H1 (cell line): ENCODE data around the gene SLC39A11. TPM values are rescaled to one million over a fixed set of nuclear protein-coding genes. Genes with fewer than 3 reads are reported as not detected.

ENCODE experiments used
- CTCF ChIA-PET: fragments of 300-600 bp; sonication (Branson Sonifier 250); formaldehyde crosslinking; loops from one replicate; lab custom pipeline; 2021; ENCODE audit not compliant: partially characterized antibody; lab: Charles Lee
- POLR2A ChIA-PET: fragments of 300-600 bp; sonication (Branson Sonifier 250); formaldehyde crosslinking; loops from one replicate; lab custom pipeline; 2021; ENCODE audit warnings: inconsistent platforms; ENCODE audit not compliant: partially characterized antibody; lab: Charles Lee
- DNase-seq, 2 experiments: peaks; one replicate each; pipeline versions ENCODE4 v3.0.0 to v3.0.0-alpha.2; 2010 to 2022; ENCODE audit warnings: low spot score in 2 of 2, low read depth in 1 of 2, mixed read lengths in 1 of 2
- FAIRE-seq: peaks from 2 replicates; lab custom pipeline; 2011; peaks lifted over from hg19 to GRCh38; lab: Jason Lieb, UNC
- H2AFZ ChIP-seq: 2 replicates; pipeline ENCODE4 v1.8.1; 2012; ENCODE audit warnings: low read length, inconsistent platforms
- H2AK5ac ChIP-seq: 2 replicates; pipeline ENCODE4 v1.6.1; 2013; ENCODE audit warnings: low read depth, low read length
- H2BK120ac ChIP-seq: replicated peaks from 2 replicates; pipeline ENCODE3; 2013; ENCODE audit warnings: low read depth, low read length, inconsistent platforms
- H2BK12ac ChIP-seq: 2 replicates; pipeline ENCODE4 v1.6.1; 2013; ENCODE audit warnings: low read depth, low read length
- H2BK15ac ChIP-seq: 2 replicates; pipeline ENCODE4 v1.6.1; 2013; ENCODE audit warnings: low read length
- H2BK20ac ChIP-seq: 2 replicates; pipeline ENCODE4 v1.6.1; 2013; ENCODE audit warnings: low read length
- H2BK5ac ChIP-seq: 2 replicates; pipeline ENCODE4 v1.6.1; 2013; ENCODE audit warnings: low read depth, low read length
- H3K14ac ChIP-seq: 2 replicates; pipeline ENCODE4 v1.6.1; 2013; ENCODE audit warnings: inconsistent platforms; ENCODE audit not compliant: insufficient read length
- H3K18ac ChIP-seq: 2 replicates; pipeline ENCODE4 v1.6.1; 2013; ENCODE audit warnings: low read length; ENCODE audit errors: extremely low read depth
- H3K23ac ChIP-seq: 2 replicates; pipeline ENCODE4 v1.6.1; 2013; ENCODE audit warnings: inconsistent platforms; ENCODE audit not compliant: insufficient read length
- H3K23me2 ChIP-seq: 2 replicates; pipeline ENCODE4 v1.6.1; 2013; ENCODE audit warnings: low read depth, low read length
- H3K27ac ChIP-seq: 2 replicates; pipeline ENCODE4 v1.6.1; 2011; ENCODE audit warnings: low read depth, low read length, inconsistent platforms
- H3K27me3 ChIP-seq, 4 experiments: replicated peaks in 1 of 4; 1 replicate in 1 of 4; 2 replicates in 3 of 4; pipeline versions ENCODE4 v1.6.1 to v1.8.1; 2011 to 2013; ENCODE audit warnings: low read length in 3 of 4, mild to moderate bottlenecking in 3 of 4, inconsistent platforms in 2 of 4, mixed read lengths in 2 of 4, moderate library complexity in 1 of 4; ENCODE audit not compliant: control insufficient read depth in 3 of 4, insufficient read depth in 3 of 4; ENCODE audit errors: extremely low read depth in 1 of 4
- H3K36me3 ChIP-seq, 4 experiments: 2 replicates each; pipeline versions ENCODE4 v1.6.1 to v1.8.1; 2011 to 2013; ENCODE audit warnings: mild to moderate bottlenecking in 4 of 4, low read length in 3 of 4, moderate library complexity in 2 of 4, control low read depth in 1 of 4, inconsistent platforms in 1 of 4; ENCODE audit not compliant: insufficient read depth in 4 of 4, control insufficient read depth in 2 of 4
- H3K4ac ChIP-seq: replicated peaks from 2 replicates; pipeline ENCODE3; 2013; ENCODE audit warnings: low read length, low read depth, mixed read lengths, inconsistent platforms; ENCODE audit not compliant: insufficient read length
- H3K4me1 ChIP-seq, 4 experiments: replicated peaks in 1 of 4; 1 replicate in 1 of 4; 2 replicates in 3 of 4; pipeline versions ENCODE4 v1.6.1 to v1.8.1; 2011 to 2013; ENCODE audit warnings: low read length in 3 of 4, inconsistent platforms in 2 of 4, mixed read lengths in 1 of 4; ENCODE audit not compliant: insufficient read depth in 4 of 4, control insufficient read depth in 3 of 4
- H3K4me2 ChIP-seq, 2 experiments: 2 replicates each; pipeline versions ENCODE4 v1.6.1 to v1.8.1; 2011 to 2013; ENCODE audit warnings: low read depth in 2 of 2, low read length in 2 of 2, control low read depth in 1 of 2, inconsistent platforms in 1 of 2, mild to moderate bottlenecking in 1 of 2; ENCODE audit not compliant: insufficient read depth in 1 of 2
- H3K4me3 ChIP-seq, 4 experiments: fragments of 200-600, 300-600 bp in 1 of 4; sonication (generic), shearing (Covaris generic), sonication (Bioruptor Twin) in 1 of 4; 2 replicates each; pipeline versions ENCODE4 v1.5.1 to v1.8.1; 2011 to 2016; ENCODE audit warnings: low read length in 4 of 4, low read depth in 3 of 4, control low read depth in 2 of 4, inconsistent platforms in 2 of 4, mild to moderate bottlenecking in 2 of 4, mixed read lengths in 1 of 4, moderate library complexity in 1 of 4; ENCODE audit not compliant: insufficient read depth in 2 of 4; ENCODE audit errors: extremely low read depth in 1 of 4
- H3K56ac ChIP-seq: replicated peaks from 2 replicates; pipeline ENCODE3; 2013; ENCODE audit warnings: low read depth, mild to moderate bottlenecking, mixed read lengths, low read length, inconsistent platforms; ENCODE audit not compliant: insufficient read length
- H3K79me1 ChIP-seq: 2 replicates; pipeline ENCODE4 v1.6.1; 2013; ENCODE audit warnings: low read depth, low read length, control low read depth
- H3K79me2 ChIP-seq, 2 experiments: 2 replicates each; pipeline versions ENCODE4 v1.6.1 to v1.8.1; 2012 to 2013; ENCODE audit warnings: low read length in 2 of 2, mild to moderate bottlenecking in 2 of 2, inconsistent platforms in 1 of 2; ENCODE audit not compliant: insufficient read depth in 2 of 2, control insufficient read depth in 1 of 2
- H3K9ac ChIP-seq, 4 experiments: replicated peaks in 1 of 4; 1 replicate in 1 of 4; 2 replicates in 3 of 4; pipeline versions ENCODE4 v1.6.1 to v1.8.1; 2011 to 2013; ENCODE audit warnings: low read depth in 3 of 4, low read length in 3 of 4, control low read depth in 2 of 4, mild to moderate bottlenecking in 2 of 4, moderate library complexity in 2 of 4, inconsistent platforms in 1 of 4; ENCODE audit errors: extremely low read depth in 1 of 4
- H3K9me3 ChIP-seq, 2 experiments: 2 replicates each; pipeline versions ENCODE4 v1.6.1 to v1.8.1; 2012 to 2013; ENCODE audit warnings: mild to moderate bottlenecking in 2 of 2, moderate library complexity in 2 of 2, control low read depth in 1 of 2, inconsistent platforms in 1 of 2, low read depth in 1 of 2, low read length in 1 of 2, mixed read lengths in 1 of 2; ENCODE audit not compliant: insufficient read depth in 2 of 2
- H4K20me1 ChIP-seq, 2 experiments: replicated peaks in 1 of 2; 2 replicates each; pipeline versions ENCODE3 to v1.8.1; 2011 to 2013; ENCODE audit warnings: inconsistent platforms in 2 of 2, low read length in 2 of 2, mild to moderate bottlenecking in 1 of 2; ENCODE audit not compliant: insufficient read depth in 2 of 2, control insufficient read depth in 1 of 2
- H4K5ac ChIP-seq: 2 replicates; pipeline ENCODE4 v1.6.1; 2013; ENCODE audit warnings: low read length, low read depth, mixed read lengths, inconsistent platforms; ENCODE audit not compliant: insufficient read length
- H4K8ac ChIP-seq: 2 replicates; pipeline ENCODE4 v1.8.0; 2013; ENCODE audit warnings: mild to moderate bottlenecking, moderate library complexity, low read length, inconsistent platforms; ENCODE audit not compliant: insufficient read depth; ENCODE audit errors: extremely low read depth
- H4K91ac ChIP-seq: replicated peaks from 2 replicates; pipeline ENCODE3; 2013; ENCODE audit warnings: low read length, mixed read lengths, inconsistent platforms; ENCODE audit not compliant: insufficient read length
- BACH1 ChIP-seq: IDR thresholded peaks from 2 replicates; pipeline ENCODE4 v1.6.1; 2012; ENCODE audit warnings: low read length, improper control_type of control experiment
- HDAC6 ChIP-seq: IDR thresholded peaks from one replicate; pipeline ENCODE4 v1.7.1; 2012; ENCODE audit warnings: low read depth, mild to moderate bottlenecking, inconsistent platforms, low read length, moderate library complexity
- RNF2 ChIP-seq: fragments of 200-900, 300-1000 bp; sonication (generic); IDR thresholded peaks from 2 replicates; pipeline ENCODE4 v1.7.1; 2016; ENCODE audit warnings: borderline replicate concordance, low read depth, mild to moderate bottlenecking, antibody characterized with exemption, low read length; ENCODE audit not compliant: poor library complexity, severe bottlenecking; ENCODE audit errors: missing control alignments
- SRF ChIP-seq: IDR thresholded peaks from 2 replicates; pipeline ENCODE4 v1.6.1; 2011; ENCODE audit warnings: mild to moderate bottlenecking, low read depth, low read length, moderate library complexity
- TCF12 ChIP-seq: IDR thresholded peaks from 2 replicates; pipeline ENCODE4 v1.6.1; 2011; ENCODE audit warnings: low read depth, mild to moderate bottlenecking, low read length
- TEAD4 ChIP-seq: IDR thresholded peaks from 2 replicates; pipeline ENCODE4 v1.6.1; 2012; ENCODE audit warnings: low read depth, low read length, inconsistent platforms, mixed read lengths
- WGBS, 2 experiments: shearing (Covaris generic) in 1 of 2; methylation state at CpG; one replicate each; pipeline versions ENCODE4 v1.1.6 to v1.1.7; 2013 to 2015; ENCODE audit warnings: low lambda C conversion rate in 2 of 2, mixed read lengths in 2 of 2, inconsistent platforms in 1 of 2, low coverage in 1 of 2, missing lambda C conversion rate in 1 of 2; ENCODE audit not compliant: insufficient replicate concordance in 2 of 2, insufficient coverage in 1 of 2, insufficient read length in 1 of 2; ENCODE audit errors: extremely low coverage in 1 of 2, missing lambda C conversion rate in 1 of 2; 5-methylcytosine and 5-hydroxymethylcytosine counted together
- polyA plus RNA-seq, 7 experiments: library from polyadenylated mRNA; depleted of rRNA in 3 of 7; stranded (reverse) in 5 of 7; unstranded in 2 of 7; fragments of >200 nt in 5 of 7; fragments of 200-250 nt in 2 of 7; gene quantifications; 1 replicate in 5 of 7; 2 replicates in 1 of 7; 4 replicates in 1 of 7; pipeline versions ENCODE4 v1.2.1 to v1.2.3, GENCODE V29; 2011 to 2013; ENCODE audit warnings: missing spikeins in 2 of 7, mixed read lengths in 2 of 7
- total RNA-seq: library from RNA; stranded (reverse); fragmentation: NEBNext Ultra II Directional; extraction: Animal tissue kit (Norgen Biotek cat#: 25700); gene quantifications from 2 replicates; pipeline ENCODE4 v1.2.1, GENCODE V29; 2021
- TF ChIP-seq, protein P1 (sequence below): IDR thresholded peaks from 2 replicates; pipeline ENCODE4 v1.6.1; 2012; ENCODE audit warnings: inconsistent platforms

Gene SLC39A11
- total and polyA plus RNA-seq, 2 of the 8 experiments (the other 6 are each of a cell fraction or from before 2014, with no cell fraction given) = 12.2 to 19.6 TPM

DNA sequence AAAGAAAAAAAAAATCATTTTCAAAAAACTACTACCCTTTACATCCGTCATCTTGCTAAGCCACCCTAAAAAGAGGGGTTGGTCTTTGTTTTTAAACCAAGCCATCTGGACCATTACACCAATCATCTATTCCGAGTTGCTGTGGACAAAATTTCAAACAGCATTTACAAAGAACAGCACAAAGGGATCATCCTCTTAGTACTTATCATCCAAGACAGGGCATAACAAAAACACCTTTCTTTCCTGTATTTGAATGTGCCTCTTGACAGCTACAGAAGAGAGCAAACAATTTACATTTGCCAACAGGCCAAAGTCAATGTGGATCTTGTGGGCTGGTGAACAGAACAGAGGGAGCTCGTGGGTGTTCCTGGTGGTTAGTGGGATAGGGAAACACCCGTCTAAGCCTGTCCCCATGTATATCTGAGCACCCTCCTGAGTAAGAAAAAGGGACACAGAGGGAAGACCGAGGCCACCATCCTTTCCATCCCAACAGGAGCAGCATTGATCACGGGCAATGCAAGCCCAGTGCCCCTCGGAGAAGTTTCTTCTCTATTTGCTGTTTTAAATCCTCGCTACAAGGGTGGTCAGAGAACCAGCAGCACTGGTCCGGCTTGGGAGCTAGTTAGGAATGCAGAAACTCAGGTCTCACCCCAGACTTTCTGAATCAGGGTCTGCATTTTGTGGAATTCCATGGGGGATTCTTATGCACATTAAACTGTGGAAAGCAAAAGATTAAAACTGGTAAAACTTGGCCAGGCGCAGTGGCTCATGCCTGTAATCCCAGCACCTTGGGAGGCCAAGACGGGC lies 1.9 kb downstream of the SLC39A11 start:
- no peak overlapping the region for H3K4me3 ChIP-seq
- H3K4ac ChIP-seq = no peak overlapping the region
- H3K27ac ChIP-seq = no peak overlapping the region
- H3K56ac ChIP-seq = no peak overlapping the region
- ChIA-PET POLR2A (no interaction called here), CTCF (interaction anchor here (0.7 to 1.9 kb wide), 5 partner anchors 25 to 516 kb away, joined by 3 to 6 read pairs (median 3); no protein-coding TSS in a partner anchor)
- no peak overlapping the region for H2BK120ac ChIP-seq
- no peak for FAIRE-seq
- no peak for DNase-seq
- peaks cover 0 to 2% (median 0%) of the 10 kb centered on the region in 4 experiments; a peak in 3 of 8 replicates for H3K36me3 ChIP-seq
- H2BK15ac ChIP-seq = no peak overlapping the region
- peaks cover 0 to 4% of the 10 kb centered on the region in 2 experiments; a peak in 1 of 4 replicates for H3K79me2 ChIP-seq
- peaks cover 7 to 9% (median 8%) of the 10 kb centered on the region in 4 experiments for H3K4me1 ChIP-seq
- H3K23ac ChIP-seq = no peak overlapping the region
- no peak overlapping the region for H3K18ac ChIP-seq
- H4K5ac ChIP-seq = no peak overlapping the region
- H3K4me2 ChIP-seq = peak overlapping the region in 1 of 2 experiments; percentile 82; a peak in 1 of 4 replicates
- H2BK20ac ChIP-seq = no peak overlapping the region
- no peak overlapping the region for H4K8ac ChIP-seq
- H4K20me1 ChIP-seq = no peaks in the 10 kb centered on the region
- H2AFZ ChIP-seq = no peak overlapping the region
- H3K9me3 ChIP-seq = no peaks in the 10 kb centered on the region
- H3K9ac ChIP-seq = no peak overlapping the region
- H2AK5ac ChIP-seq = no peak overlapping the region
- no peak overlapping the region for H4K91ac ChIP-seq
- H2BK12ac ChIP-seq = no peak overlapping the region
- H3K14ac ChIP-seq = no peak overlapping the region
- no peak overlapping the region for H2BK5ac ChIP-seq
- 0 out of 7 replicates have a peak, but pooled peaks cover 0 to 2% (median 0%) of the 10 kb centered on the region in 4 experiments for H3K27me3 ChIP-seq
- H3K79me1 ChIP-seq = no peaks in the 10 kb centered on the region
- H3K23me2 ChIP-seq = peaks cover 8% of the 10 kb centered on the region
- TF ChIP-seq BACH1 = no peak
- TF ChIP-seq RNF2 = no peak
- TF ChIP-seq HDAC6 = no peak
- TF ChIP-seq, protein P1, sequence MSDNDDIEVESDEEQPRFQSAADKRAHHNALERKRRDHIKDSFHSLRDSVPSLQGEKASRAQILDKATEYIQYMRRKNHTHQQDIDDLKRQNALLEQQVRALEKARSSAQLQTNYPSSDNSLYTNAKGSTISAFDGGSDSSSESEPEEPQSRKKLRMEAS = no peak
- TF ChIP-seq SRF = no peak
- TF ChIP-seq TEAD4 = no peak
- TF ChIP-seq TCF12 = no peak
- WGBS, 2 experiments = 82% methylated on average over 11 of the region's 11 CpGs; no CpG with 5 or more reads in 1 of the 2 experiments
